GM10248 (cell line): ENCODE results near the gene RHEB.

Source experiments
- CTCF ChIA-PET: fragments of 300-600 bp; sonication (Branson Sonifier 250); formaldehyde crosslinking; extraction: SDS; loops from one replicate; lab custom pipeline; 2021; ENCODE audit warnings: antibody characterized with exemption; lab: Yijun Ruan, JAX
- POLR2A ChIA-PET: fragments of 350-650 bp; sonication (Branson Sonifier 250); formaldehyde crosslinking; extraction: SDS; loops from one replicate; lab custom pipeline; 2020; ENCODE audit warnings: antibody characterized with exemption; lab: Yijun Ruan, JAX
- DNase-seq: peaks from one replicate; pipeline ENCODE4 v3.0.0; 2012; ENCODE audit errors: extremely low spot score
- CTCF ChIP-seq: IDR thresholded peaks from 2 replicates; pipeline ENCODE4 v1.5.1; 2012; ENCODE audit warnings: mild to moderate bottlenecking, low read depth; ENCODE audit errors: extremely low read depth, missing control alignments, control extremely low read depth

Gene RHEB

GRCh38 chr7:151416941-151417315 lies 102.8 kb downstream of the RHEB start:
- ChIA-PET CTCF (no interaction called here), POLR2A (no interaction called here)
- TF ChIP-seq CTCF: no peak
- DNase-seq: no peak

- no peak for DNase-seq
- CTCF ChIA-PET: no interaction called here
- POLR2A ChIA-PET: no interaction called here
- TF ChIP-seq CTCF: no peak
Measured at GRCh38 chr7:151416112-151416940, 103.4 kb downstream of the RHEB start.
